Limb (tissue), 2 donors: Measurements from ENCODE around the gene PSTPIP1.

Experiments used
- DNase-seq, 2 donors: peaks; one replicate each; pipeline ENCODE4 v3.0.0-alpha.2; 2016; ENCODE audit errors: extremely low spot score in 2 of 2

Gene PSTPIP1

DNA sequence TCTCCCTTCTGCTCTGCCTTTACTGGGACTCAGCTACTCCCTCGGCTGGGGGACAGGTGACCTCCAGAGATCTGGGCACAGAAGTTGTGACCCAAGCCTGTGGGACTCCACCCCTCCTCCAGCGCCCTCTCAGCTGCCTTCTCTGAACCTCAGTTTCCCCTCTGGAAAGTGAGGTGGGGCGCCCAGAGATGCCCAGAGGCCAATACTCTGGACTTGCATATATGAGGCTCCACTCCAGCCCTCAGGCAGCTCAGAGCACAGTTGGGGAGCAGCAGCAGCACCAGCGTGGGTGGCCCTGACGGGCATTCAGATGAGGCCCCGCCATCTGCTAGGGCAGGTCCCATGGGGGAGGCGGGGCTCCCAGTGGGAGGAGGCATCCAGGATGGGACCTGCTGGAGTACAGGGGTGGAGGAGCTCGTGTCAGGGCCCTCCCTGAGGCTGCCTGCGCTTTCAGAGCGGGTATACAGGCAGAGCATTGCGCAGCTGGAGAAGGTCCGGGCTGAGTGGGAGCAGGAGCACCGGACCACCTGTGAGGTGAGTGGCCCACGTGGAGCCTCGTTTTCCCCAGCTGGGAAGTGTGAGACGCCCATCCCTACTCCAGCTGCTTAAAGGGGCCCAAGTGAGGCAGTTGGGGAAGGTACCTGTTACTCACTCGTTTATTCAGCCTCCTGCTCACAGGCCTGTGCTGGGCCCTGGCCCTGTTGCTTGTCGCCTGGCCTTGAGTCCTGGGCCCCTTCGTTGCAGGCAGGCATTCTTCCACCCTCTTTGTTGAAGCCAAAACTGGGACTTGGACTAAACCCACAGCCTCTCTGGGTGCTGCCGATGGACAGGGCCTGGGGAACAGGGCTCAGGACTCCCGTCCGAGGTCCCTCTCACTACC lies 35.4 kb downstream of the PSTPIP1 start:
- peak in 1 of 2 donors; percentile 43 for DNase-seq

DNA sequence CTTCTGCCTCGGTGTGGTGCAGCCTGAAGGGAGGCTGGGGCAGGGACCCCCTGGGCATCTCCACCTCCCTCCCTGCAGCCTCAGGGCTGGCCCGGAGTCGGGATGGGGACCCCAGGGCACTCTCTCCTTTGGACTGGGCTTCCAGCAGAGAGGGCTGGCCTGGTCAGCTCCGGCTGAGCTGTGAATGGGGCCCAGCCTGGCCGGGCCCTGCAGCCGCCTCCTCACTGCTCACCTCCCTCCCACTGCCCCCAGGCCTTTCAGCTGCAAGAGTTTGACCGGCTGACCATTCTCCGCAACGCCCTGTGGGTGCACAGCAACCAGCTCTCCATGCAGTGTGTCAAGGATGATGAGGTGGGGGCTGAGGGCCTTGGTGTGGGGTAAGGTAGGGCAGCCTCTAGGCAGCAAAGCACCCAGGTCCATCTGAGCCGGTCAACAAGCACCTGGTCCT lies 36.0 kb downstream of the PSTPIP1 start:
- DNase-seq = peak in 1 of 2 donors; percentile 36

DNA sequence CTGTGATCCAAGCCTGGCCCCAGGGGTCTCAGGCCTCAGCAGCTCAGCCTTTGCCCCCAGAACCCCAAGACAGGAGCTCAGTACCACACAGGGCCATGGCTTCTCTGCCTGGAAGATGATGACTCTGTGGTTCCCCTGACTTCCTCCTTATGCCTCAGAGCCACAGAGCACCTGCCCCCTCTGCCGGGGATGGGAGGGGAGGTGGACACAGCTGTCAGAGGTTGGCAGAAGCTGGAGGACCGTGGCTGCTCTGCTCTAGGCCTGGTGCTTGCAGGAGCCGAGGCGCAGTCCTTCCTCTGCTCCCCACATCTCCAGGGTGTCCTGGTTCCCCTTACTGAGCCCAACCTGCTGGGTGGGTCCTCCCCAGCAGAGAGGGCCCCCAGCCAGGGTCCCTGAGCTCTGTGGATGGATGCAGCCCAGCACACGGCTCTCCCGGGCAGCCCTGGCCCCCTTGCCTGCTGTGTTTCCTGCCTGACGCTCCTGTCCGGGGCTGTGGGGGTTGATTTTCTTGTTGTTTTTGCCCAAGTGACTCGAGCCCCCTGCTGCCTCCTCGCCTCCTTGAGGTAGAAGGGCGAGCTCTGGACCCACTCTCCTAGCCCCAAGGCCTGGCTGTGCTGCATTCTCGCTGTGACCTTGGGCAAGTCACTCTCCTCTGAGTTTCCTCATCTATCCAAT lies 36.6 kb downstream of the PSTPIP1 start:
- DNase-seq = peak; percentile 28 to 61

DNA sequence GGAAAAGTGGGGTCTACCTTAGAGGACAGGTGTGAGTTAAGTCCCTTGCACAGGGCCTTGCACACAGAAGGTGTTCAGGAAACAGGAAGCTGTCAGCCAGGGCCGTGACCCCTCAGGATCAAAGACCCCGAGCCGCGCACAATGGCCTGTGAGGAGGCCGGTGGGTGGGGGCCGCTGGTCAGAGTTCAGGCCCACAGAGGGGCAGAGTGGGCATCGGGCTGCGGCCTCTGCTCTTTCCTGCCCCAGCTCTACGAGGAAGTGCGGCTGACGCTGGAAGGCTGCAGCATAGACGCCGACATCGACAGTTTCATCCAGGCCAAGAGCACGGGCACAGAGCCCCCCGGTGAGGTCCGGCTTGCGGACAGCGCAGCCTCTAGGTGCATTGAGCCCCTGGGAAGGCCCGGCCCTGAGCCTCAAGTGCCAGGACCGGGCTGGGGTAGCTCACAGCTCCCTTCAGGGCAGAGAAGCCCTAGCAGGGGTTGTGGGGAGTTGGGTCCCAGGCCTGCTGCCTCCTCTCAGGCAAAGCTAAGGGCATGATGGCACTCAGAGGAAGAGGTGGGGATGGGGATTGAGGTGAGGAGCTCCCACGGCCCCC lies 37.2 kb downstream of the PSTPIP1 start:
- DNase-seq = peak in 1 of 2 donors; percentile 31

DNA sequence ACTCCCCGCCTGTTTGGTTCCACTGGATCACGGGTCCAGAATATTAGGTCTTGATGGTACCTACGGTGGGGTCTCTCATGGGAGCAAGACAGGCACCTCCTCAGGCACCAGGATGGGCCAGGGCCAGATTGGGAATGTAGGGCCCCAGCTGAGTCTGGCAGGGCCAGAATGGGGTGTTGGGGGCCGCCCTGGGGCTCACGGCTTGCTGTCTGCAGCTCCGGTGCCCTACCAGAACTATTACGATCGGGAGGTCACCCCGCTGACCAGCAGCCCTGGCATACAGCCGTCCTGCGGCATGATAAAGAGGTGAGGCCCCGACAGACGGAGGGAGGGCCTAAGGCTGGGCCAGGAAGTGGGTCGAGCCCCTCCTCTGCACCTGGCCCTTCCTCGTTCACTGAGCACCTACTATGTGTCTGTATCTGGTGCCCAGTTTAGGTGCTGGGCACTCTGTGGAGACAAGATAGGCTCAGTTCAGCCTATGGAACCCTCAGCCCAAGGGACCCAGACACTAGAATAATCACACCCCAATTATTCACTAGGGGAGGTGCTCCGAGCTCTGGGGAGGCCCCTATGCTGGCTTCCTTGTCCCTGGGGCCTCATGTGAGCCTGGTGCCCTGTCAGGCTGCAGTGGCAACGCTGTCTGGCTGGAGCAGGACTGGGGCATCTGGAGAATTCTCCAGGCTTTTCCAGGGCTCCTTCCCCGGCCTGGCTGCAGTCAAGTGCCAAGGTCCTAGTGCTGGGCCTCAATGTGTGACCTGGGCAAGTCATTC lies 37.9 kb downstream of the PSTPIP1 start:
- DNase-seq = peak in 1 of 2 donors; percentile 27

DNA sequence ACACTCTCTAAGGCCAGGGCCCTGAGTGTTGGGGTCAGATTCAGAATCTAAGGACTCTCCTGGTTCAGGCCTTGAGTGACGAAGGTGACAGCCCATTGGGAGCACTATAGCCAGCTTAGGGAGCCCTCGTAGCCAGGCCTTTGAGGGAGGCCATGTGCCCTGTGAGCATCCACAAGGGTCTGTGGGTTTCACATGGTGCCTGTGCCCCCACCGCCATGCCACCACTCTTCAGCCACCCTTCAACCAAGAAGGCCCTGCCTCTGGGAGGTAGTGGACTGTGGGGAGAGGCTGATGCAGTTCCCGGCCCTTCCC lies 38.4 kb downstream of the PSTPIP1 start:
- no peak for DNase-seq

DNA sequence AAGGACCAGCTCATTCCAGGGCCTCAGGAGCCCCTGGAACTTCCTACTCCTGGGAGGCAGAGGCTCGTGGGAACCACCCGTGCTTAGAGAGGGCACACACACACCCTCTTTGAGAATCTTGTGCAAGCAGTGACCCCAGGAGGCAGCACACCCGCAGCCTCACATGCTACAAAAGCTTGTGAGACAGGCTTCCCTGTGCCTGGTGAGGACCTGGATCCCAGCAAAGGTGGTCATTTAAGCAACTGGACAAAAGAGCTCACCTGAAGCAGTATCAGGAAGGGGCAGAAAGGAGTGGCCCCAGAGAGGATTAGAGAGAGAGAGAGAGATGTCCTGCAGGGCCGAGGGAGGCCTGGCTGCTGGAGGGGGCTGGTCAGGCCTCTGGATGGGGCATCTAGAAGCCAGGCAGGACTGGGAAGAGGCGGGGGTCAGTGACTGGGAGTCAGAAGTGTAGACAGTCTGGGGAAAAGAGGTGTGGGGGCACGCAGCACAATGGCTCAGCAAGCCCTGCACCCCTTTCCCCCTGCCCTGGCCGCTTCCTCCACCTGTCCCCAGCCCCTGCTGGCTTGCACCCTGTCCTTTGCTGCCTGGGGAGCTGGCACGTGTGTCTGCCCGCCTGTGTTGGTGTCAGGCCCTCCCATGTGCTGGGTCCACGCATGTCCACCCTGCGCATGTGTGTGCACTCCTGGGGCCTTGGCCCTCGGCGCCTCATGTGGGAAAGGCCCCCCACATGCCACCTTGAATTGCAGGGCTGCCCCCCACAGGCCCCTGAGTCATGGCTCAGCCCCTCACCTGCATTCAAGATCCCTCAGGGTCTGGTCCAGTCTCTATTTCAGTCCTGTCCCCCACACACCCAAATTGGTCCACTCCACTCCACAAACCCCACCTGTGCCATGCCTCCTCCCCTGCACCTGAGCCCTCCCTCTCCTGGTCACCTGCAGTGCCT lies 39.1 kb downstream of the PSTPIP1 start:
- peak in 1 of 2 donors; percentile 23 for DNase-seq

DNA sequence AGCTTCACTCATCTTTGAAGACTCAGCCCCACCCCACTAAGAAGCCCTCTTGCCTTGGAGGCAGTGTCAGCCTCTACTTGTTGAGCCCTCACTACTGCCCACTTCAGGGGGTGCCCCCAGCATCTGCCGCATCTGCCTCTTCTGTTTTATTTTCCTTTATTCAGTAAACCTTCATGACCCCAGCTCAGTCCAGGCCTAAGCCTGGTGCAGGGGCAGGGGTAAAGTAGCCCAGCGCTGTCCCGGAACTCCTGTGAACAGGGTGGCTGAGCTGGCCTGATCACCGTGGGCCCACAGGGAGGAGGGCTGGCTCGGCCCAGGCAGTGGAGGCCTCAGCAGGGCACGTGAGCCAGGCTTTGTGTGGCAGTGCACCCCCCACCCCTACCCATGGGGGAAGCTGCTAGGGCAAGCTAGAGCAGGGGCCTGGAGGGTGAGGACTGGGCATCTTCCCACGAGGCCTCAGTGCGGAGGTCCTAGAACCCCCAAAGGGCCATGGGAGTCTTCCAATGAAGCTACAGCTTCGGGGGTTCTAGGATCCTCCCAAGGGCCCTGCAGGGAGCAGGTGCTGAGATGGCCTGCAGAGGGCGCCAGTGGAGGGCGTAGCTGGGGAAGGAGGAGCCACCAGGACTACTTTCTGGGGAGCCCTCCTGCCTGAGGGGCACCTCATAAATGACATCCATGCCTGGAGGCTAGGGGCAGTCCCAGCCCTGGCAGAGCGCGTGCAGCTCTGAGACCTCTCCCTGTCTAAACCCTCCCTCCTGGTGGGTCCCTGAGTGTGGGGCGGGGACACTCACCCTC lies 40.0 kb downstream of the PSTPIP1 start:
- DNase-seq = peak in 1 of 2 donors; percentile 51

DNA sequence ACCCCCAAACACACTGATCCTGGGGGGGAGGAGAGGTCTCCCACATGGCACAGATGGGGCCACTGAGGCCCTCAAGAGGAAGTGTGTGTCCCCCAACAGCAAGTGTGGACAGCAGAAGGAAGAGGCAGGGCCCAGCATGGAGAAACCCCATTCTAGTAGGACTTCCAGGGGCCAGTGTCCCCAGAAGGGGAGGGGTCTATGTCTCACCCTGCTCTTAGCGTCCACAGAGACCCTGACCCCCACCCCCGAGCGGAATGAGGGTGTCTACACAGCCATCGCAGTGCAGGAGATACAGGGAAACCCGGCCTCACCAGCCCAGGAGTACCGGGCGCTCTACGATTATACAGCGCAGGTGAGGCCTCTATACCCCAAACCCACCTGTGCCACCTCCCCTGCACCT lies 40.7 kb downstream of the PSTPIP1 start:
- DNase-seq = no peak

DNA sequence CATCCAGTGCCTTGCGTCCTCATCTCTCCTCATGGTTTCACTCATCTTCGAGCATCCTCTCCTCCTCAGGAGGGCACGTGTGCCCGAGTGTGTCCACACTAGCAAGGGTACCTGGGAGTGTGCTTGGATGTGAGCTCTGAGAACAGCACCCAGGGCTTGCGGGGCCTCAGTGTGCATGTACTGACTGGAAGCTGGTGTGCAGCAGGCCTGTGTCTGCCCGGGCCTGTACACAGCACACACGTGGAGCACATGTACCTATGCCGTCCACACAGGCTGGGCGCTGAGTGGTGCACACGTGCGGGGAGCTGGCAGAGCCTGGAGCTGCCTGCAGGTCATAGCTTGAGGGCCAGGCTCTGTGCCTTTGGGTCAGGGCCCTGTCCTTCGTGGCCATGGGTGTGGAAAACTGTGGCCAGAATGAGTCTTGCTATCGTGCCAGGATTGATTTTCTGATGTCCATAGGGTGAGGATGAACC lies 41.1 kb downstream of the PSTPIP1 start:
- peak in 1 of 2 donors; percentile 32 for DNase-seq

DNA sequence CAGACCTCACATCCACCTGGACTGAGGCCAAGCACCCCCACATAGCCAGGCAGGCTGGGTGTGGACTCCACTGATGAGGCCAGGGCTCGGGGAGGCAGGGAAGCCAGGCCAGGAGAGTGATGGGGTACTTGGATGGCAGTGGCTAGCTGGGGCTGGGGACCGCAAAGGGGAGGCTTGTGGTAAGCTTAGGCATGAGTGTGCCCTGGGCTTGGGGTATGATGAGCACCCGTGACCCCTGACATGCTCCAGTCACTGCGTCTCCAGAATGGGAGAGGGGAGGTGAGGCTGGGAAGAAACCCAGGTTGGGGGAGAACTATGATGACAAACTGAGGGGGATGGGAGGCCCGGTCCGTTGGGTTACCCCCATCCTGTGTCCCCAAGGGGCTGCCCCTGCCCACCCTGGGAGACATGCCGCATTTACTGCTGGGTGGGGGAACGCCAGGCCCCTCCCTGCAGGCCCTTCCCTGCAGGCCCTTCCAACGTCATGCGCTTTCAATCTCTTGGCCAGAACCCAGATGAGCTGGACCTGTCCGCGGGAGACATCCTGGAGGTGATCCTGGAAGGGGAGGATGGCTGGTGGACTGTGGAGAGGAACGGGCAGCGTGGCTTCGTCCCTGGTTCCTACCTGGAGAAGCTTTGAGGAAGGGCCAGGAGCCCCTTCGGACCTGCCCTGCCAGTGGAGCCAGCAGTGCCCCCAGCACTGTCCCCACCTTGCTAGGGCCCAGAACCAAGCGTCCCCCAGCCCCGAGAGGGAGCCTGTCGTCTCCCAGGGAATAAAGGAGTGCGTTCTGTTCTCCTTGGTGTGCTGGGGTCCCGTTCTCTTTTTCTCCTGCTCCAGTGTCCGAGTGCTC lies 41.8 kb downstream of the PSTPIP1 start:
- DNase-seq = peak in 1 of 2 donors; percentile 52

DNA sequence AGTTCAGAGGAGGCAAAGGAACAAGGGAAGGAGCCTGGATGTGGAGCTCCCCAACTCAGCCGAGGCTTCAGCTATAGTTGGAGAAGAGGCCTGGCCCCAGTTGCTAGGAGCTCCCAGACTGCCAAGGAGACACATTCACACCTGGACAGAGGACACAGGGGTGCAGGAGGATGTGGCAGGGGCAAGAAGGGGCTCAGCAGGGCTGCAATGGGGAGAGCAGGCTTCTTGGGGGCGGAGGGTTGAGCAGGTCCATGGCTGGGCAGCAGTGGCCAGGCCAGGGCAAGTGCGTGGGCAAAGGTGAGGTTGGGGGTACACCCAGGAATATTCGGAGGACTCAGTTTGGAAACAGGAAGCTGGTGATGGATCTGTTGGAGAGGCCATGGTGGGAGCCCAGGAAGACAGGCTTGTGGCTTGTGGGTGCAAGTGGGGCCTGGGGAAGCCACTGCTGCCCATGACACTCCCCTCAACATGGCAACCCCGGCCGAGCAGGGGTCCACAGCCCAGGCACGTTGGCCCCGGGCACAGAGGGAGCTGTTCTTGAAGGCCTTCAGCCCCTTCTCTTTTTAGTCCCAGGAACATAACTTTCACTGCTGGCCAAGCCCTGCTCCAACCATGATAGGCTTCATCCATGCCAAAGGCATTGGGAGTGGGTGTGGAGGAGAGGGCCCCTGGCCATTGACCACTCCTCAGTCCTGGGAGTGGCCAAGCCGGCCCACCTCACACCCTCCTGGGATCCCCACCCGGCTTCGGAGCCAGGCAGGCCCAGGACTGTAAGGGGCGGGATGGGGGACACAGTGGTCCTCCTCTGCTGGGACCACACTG lies 42.7 kb downstream of the PSTPIP1 start:
- DNase-seq = peak in 1 of 2 donors; percentile 32

DNA sequence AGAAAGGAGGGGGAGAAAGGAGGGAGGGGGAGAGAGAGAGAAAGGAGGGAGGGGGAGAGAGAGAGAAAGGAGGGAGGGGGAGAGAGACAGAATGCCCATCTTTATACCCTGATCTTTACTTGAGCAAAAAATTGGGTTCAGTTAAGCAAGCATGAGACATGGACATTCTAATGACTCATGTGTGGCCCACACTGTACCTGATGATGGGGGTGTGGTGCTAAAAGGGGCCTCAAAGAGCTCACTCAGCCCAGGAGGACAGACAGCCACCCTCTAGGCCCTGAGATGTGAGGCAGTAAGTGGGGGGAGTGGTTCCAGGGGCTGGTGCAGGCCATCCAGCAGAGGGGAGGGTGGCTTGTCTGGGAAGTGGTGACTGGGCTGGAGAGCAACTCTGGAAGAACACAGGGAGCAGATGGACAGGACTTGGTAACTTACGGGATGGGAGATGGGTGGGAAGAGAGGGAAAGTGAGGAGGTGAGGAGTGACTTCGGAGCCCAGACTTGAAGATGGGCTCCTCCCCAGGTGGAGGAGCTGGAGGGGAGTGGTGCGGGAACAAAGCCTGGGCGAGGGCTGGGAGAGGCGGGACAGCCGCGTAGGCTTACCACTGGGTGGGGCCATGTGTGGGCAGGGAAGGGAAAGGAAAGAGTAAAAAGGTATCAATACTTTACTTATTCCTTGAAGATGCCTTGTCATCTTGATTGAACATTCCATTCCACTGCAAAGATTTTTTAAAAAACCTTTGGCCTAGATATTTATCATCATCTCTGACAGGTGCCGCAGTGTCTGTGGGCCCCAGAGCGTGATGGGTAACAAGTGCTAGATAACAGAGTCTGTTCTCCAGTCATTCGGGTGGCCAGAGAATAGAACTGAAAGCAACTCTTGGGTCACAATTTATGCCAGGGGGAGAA lies 43.6 kb downstream of the PSTPIP1 start:
- DNase-seq = no peak

DNA sequence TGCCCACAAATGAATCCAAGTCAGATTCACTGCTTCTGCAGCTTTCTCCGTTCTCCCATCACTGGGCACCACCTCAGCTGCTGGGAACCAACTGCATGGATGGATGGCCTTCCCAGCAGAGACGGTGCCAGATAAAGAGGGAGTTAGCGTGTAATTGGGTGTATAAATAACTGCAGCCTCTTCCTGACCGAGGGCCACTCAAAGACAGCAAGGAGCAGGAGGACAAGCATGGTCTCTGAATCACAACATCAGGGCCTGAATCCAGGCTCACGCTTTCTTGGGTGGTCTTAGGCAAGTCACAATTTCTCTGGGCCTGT lies 44.2 kb downstream of the PSTPIP1 start:
- DNase-seq = no peak

DNA sequence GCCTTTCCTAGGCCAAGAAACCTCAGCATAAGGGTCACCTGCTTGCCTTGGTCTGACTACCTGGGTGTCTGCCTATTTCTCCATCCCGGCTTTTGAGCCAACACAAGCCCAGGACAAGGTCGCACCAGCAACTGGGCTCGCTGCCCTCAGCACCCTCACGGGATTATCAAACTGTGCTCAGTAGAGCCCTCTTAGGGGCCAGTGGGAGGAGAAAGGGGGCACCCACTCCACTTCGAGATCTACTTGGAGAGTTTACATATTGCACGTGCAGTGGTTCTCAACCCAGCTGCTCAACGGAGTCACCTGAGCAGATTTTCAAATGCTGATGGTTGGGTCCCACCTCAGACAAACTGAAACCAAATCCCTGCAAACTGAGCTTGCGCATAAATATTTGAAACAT lies 44.9 kb downstream of the PSTPIP1 start:
- DNase-seq = no peak

DNA sequence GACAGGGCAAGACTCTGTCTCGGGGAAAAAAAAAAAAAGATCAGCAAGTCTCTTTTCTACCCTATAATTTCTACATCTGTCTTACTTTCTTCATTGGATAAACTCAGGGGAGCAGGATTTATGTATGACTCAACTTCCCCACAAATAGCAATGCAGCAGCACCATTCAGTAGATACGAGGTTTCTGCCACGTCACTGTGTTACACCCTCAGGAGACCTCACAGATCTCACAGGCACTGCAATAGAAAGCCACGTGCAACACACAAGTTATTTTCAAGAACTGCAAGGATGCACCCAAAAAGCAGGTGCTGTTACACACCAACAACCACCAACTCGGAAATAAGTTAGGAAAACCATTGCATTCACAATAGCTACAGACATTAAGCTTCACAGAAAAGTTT lies 45.7 kb downstream of the PSTPIP1 start:
- no peak for DNase-seq
